Mucosa of descending colon (tissue), 3 donors: ENCODE data around the gene MYO7B. TPM values are rescaled to one million over a fixed set of nuclear protein-coding genes. Genes with fewer than 3 reads are reported as not detected.
A peak's percentile ranks its signal among the peaks of the same experiment; 100 is the strongest.

Source experiments
- ATAC-seq: fragments of 200-7000 bp; cut with Tn5 transposase; one replicate; pipeline ENCODE4 v1.9.1; 2020; ENCODE audit warnings: mild to moderate bottlenecking, moderate library complexity
- DNase-seq, 3 donors: peaks; one replicate each; pipeline ENCODE4 v3.0.0-alpha.2; 2020
- H3K36me3 ChIP-seq: fragments of 200-600 bp; one replicate; pipeline ENCODE4 v1.8.0; 2021; ENCODE audit warnings: low read depth, mild to moderate bottlenecking
- H3K4me1 ChIP-seq: fragments of 200-600 bp; one replicate; pipeline ENCODE4 v1.8.0; 2021; ENCODE audit warnings: low read depth, mild to moderate bottlenecking
- H3K4me3 ChIP-seq: fragments of 200-600 bp; one replicate; pipeline ENCODE4 v1.8.0; 2021; ENCODE audit warnings: mild to moderate bottlenecking
- H3K9me3 ChIP-seq: fragments of 200-600 bp; one replicate; pipeline ENCODE4 v1.8.0; 2021; ENCODE audit warnings: mild to moderate bottlenecking
- intact Hi-C, 2 donors: fragments of 100-400 bp; cut with DNase I in 1 of 2; cut with micrococcal nuclease in 1 of 2; formaldehyde crosslinking; loops; one replicate each; pipeline versions ENCODE4 v1.11.0 to v1.11.1; 2022; cut with DNase I, micrococcal nuclease
- long read RNA-seq, 2 donors: library from polyadenylated mRNA; unstranded; transcript quantifications; one replicate each; pipeline ENCODE4 v2.0.0, GENCODE V29; 2019 to 2021
- total RNA-seq, 3 donors: library from RNA; stranded (reverse); fragmentation: NEBNext Ultra II Directional in 2 of 3; extraction: Animal tissue kit (Norgen Biotek cat#: 25700) in 2 of 3; gene quantifications; one replicate each; pipeline versions ENCODE4 v1.2.1 to v1.2.4, GENCODE V29; 2021 to 2023
- TF ChIP-seq, protein P1 (sequence below): fragments of 200-600 bp; IDR thresholded peaks from one replicate; pipeline ENCODE4 v1.8.0; 2022; ENCODE audit warnings: antibody characterized with exemption, mild to moderate bottlenecking
- donor health status: DM: no; HTN: no; CAD: no; lungs with moderate emphysema.
- donor health status: DM: no; HTN: no; CAD: no.
- donor health status: DM: no; HTN: yes; CAD: no.

MYO7B gene
- 100 to 1,000 TPM; 118 to 305 (median 199) TPM for total RNA-seq
- long read RNA-seq, donor 1, partial matches to known transcripts = 36 of 59 reads
- long read RNA-seq, donor 1, other reads (novel, unspliced or antisense) = 22 of 59 reads
- long read RNA-seq, donor 2, partial matches to known transcripts = 17 of 31 reads
- long read RNA-seq, donor 2, other reads (novel, unspliced or antisense) = 13 of 31 reads

DNA sequence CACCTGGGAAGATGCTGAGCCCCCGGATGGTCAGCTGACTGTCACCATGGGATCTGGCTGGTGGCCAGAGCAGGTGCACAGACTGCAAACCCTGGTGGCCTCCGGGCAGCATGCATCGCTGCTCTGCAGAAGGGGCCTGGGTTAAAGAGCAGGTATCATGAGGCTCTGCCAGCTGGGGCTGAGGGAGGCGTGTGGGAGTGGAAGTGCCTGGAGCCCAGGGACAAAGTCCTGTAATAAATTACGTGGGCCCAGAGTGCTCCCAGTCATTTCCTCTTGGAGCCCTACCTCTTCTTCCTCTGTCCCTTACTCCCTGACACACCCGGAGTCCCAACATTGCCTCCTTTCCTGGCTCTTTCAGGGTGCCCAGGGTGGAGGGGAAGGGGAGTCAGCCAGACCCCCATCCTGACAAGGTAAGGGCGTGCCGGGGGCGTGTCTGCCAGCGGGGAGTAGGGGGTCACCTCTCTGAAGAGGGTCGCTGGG, at the start of gene MYO7B:
TSS of gene MYO7B (plus strand) at position 262 of the 480 bp plus-strand sequence. CDS start 24,040 bp downstream, outside the sequence.
- ATAC-seq (peak; percentile 88), DNase-seq (peak; percentile 89 to 94 (median 91))
- H3K4me1 ChIP-seq = peaks cover 18% of the 10 kb centered on the region
- H3K36me3 ChIP-seq = no peaks in the 10 kb centered on the region
- TF ChIP-seq, protein P1, sequence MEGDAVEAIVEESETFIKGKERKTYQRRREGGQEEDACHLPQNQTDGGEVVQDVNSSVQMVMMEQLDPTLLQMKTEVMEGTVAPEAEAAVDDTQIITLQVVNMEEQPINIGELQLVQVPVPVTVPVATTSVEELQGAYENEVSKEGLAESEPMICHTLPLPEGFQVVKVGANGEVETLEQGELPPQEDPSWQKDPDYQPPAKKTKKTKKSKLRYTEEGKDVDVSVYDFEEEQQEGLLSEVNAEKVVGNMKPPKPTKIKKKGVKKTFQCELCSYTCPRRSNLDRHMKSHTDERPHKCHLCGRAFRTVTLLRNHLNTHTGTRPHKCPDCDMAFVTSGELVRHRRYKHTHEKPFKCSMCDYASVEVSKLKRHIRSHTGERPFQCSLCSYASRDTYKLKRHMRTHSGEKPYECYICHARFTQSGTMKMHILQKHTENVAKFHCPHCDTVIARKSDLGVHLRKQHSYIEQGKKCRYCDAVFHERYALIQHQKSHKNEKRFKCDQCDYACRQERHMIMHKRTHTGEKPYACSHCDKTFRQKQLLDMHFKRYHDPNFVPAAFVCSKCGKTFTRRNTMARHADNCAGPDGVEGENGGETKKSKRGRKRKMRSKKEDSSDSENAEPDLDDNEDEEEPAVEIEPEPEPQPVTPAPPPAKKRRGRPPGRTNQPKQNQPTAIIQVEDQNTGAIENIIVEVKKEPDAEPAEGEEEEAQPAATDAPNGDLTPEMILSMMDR = no peak
- H3K4me3 ChIP-seq = peak within 1 kb of the TSS; percentile 32
- no peaks in the 10 kb centered on the region for H3K9me3 ChIP-seq
- intact Hi-C loops = no loop called here

DNA sequence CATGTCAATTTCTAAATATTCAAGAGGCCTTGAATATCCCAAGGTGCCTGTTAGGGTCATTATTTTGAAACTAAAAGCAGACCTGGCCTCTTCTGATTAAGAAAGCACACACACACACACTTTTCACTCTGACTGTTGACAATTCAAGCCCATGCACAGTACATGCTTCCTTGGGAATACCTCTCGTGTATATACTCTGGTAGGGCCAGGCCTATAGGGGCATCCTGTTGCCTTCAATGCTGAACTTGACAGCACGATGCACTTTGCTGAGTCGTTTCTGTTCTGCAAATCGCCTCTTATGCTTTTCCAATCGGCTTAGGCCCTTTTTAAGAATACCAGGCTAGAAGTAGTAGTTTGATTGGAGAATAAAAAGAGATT, 49.8 kb upstream of the MYO7B start:
- peaks cover 24% of the 10 kb centered on the region for H3K36me3 ChIP-seq
- ATAC-seq (no peak), DNase-seq (no peak)
- intact Hi-C loops = no loop called here
- no peaks in the 10 kb centered on the region for H3K4me1 ChIP-seq
- no peak overlapping the region for H3K4me3 ChIP-seq
- H3K9me3 ChIP-seq = no peaks in the 10 kb centered on the region
- TF ChIP-seq, protein P1 = no peak

DNA sequence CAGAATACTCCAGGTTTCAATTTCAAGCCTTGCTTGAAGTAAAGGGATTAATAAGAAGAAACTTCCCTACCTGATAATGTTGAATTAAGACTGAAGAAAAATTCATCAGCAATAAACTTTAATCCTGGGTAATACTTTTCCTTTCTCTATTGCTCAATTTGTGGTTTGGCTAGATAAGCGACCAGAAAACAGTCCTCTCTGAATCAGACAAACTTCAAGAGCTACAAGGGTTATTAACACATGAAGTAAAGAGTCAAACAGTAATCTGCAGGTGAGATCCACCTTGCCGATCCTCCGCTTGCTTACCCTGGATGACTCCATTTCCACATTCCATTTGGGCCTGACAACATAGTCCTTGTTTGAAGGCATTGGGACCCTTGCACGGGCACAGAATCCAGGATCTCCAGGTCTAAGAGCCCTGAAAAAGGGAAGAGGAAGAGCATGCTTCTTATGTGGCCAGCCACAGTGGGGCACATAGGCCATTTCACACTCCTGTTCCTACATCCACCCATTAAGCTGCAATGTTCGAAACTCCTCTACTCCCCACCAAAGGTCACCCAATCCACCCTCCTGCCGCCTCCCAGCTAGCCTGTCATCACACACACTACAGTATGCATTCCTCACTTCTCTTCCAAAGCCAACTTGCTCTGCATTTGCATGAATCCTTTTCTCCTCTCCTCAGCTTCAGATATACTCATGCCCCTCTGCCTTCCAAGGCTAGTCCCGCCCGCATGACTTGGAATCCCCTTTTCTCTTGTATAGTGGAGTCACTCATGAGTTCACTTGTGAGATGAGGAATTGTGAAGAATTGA, 49.0 kb upstream of the MYO7B start:
- intact Hi-C loops = no loop called here
- DNase-seq = no peak

DNA sequence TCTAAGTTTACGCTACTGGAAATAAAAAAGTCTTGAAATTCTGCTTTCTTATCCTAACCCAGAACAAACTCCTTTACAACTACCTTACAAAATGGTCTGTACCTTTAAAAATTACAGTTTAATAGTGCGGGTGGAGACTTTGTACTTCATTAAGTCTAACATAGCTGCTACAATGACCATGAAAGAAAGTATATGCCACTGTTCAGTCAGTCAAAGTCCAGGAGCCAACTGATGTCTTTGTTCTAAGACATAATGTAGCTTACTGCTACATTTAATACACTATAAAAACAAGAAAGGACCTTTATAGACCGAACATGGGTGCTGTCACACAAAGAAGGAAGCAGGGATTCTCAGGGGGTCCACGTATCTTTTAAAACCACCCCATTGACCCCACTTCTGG, 45.2 kb upstream of the MYO7B start:
- peak; percentile 42 for ATAC-seq
- no peaks in the 10 kb centered on the region for H3K4me1 ChIP-seq
- H3K9me3 ChIP-seq = no peaks in the 10 kb centered on the region
- peaks cover 12% of the 10 kb centered on the region for H3K36me3 ChIP-seq
- TF ChIP-seq, protein P1 = no peak
- intact Hi-C loops = no loop called here
- H3K4me3 ChIP-seq = no peak overlapping the region
- no peak for DNase-seq

More for the DNA sequence above, 49.0 kb upstream of the MYO7B start:
- Histone ChIP-seq H3K4me1 (no peaks in the 10 kb centered on the region), H3K9me3 (no peaks in the 10 kb centered on the region), H3K36me3 (peaks cover 19% of the 10 kb centered on the region), H3K4me3 (no peak overlapping the region)
- TF ChIP-seq, protein P1 = no peak
- ATAC-seq = no peak

DNA sequence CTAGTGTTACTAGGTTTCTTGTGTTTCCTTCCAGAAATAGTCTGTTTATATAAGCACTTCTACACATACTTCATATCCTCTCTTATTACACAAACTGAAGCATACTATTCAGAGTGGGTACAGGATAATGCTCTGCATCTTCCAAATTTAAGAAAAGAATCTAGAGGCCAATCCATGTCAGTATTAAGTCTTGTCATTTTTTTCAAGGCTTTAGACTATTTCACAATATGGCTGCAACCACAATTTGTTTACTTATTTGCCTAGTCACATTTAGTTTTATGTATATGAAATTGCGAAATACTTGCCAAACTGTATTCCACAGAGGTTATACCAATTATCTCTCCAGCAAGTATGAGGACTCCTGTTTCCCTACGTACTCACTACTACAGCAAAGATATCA, 37.1 kb upstream of the MYO7B start:
- ATAC-seq (no peak), DNase-seq (no peak)
- Histone ChIP-seq H3K36me3 (no peaks in the 10 kb centered on the region), H3K4me3 (no peak overlapping the region), H3K9me3 (no peaks in the 10 kb centered on the region), H3K4me1 (no peaks in the 10 kb centered on the region)
- TF ChIP-seq, protein P1 = no peak
- intact Hi-C loops = no loop called here
